ENCODE measurements around the gene NFKBIL1. TPM values are rescaled to one million over a fixed set of nuclear protein-coding genes. Genes with fewer than 3 reads are reported as not detected.
"Not testable (repeated sequence)": the region's sequence is repeated elsewhere in the genome, so short reads cannot be mapped to it uniquely, and the experiment has no call there.

The NFKBIL1 gene
- polyA plus RNA-seq (2011; rRNA removed), result 3.8 and 5.2 TPM in 2 replicates
- polyA plus RNA-seq (2012; cell fraction: cytosol; rRNA removed), result 6.4 and 7.7 TPM in 2 replicates
- 7.2 and 10.3 TPM in 2 replicates for polyA plus RNA-seq (2012; cell fraction: nucleus; rRNA removed)
- polyA plus RNA-seq (2017; fragmentation: RNase III; extraction: RNeasy Plus Mini Kit Qiagen cat#74134 plus additional on column Dnase treatment), result 7.4 to 9.0 TPM (median 7.6 TPM) in 3 replicates
- 3.3 and 4.0 TPM in 2 replicates for polyA minus RNA-seq (2011; rRNA and poly(A)+ RNA removed)

- H3K27ac ChIP-seq, result peak within 1 kb of the TSS; percentile 87 to 90
- DNase-seq (ENCODE audit: low read depth in 1 of 2, low spot score in 1 of 2), result peak; percentile 85 to 97
- POLR2A ChIA-PET, result interaction anchor here (0.6 to 1.4 kb wide), 8 partner anchors 18 to 1465 kb away, joined by 3 to 6 read pairs (median 4); partner anchors contain the start of gene HSPA1B
- peak within 1 kb of the TSS; percentile 67 for H3K4me2 ChIP-seq
- no peak for FAIRE-seq
- WGBS (ENCODE audit: missing lambda C conversion rate), result under 1% methylated on average over 25 of the region's 25 CpGs
- CTCF ChIA-PET, result interaction anchor here (0.6 to 15.7 kb wide), 21 partner anchors 10 to 777 kb away, joined by 3 to 331 read pairs (median 4); partner anchors contain the start of genes AIF1, LST1, LTB and NCR3
- peak within 1 kb of the TSS; percentile 57 for H3K4me3 ChIP-seq
- peak; percentile 66; the same call in 1 of the 2 replicates for TF ChIP-seq MAX (IDR thresholded peaks at IDR 0.05)
- peak in 1 of 2 experiments; percentile 31; a peak in 1 of 4 replicates for TF ChIP-seq CEBPB (IDR thresholded peaks at IDR 0.05)
- no peak for TF ChIP-seq ZC3H11A (IDR thresholded peaks at IDR 0.05)
- TF ChIP-seq JUN (IDR thresholded peaks at IDR 0.05), result peak; percentile 39 to 50; a peak in 1 of 5 replicates
- peaks cover 14% of the 10 kb centered on the region for H3K4me1 ChIP-seq
- peak; percentile 93 to 95 for ATAC-seq
- no peaks in the 10 kb centered on the region for H3K9me3 ChIP-seq
Measured at GRCh38 chr6:31546958-31547726, at the start of gene NFKBIL1. Gene NFKBIL1, plus strand, starts transcription at chr6:31547608. Its CDS starts 87 bp downstream, at chr6:31547695.

GRCh38 chr6:31498748-31499147 is 48.7 kb upstream of the NFKBIL1 start:
- ChIA-PET POLR2A (no interaction called here), CTCF (no interaction called here)
- DNase-seq (ENCODE audit: low read depth in 1 of 2, low spot score in 1 of 2) (no peak), FAIRE-seq (no peak), ATAC-seq (no peak)
- Histone ChIP-seq H3K4me3 (no peak overlapping the region), H3K4me2 (peak overlapping the region; percentile 82; the same call in 2 of the 3 replicates), H3K27ac (no peak overlapping the region), H3K9me3 (no peaks in the 10 kb centered on the region), H3K4me1 (peaks cover 10% of the 10 kb centered on the region; the same call in 2 of the 3 replicates)
- TF ChIP-seq HEYL (CRISPR knock-in tag; IDR thresholded peaks at IDR 0.05) (no peak), MAX (IDR thresholded peaks at IDR 0.05) (no peak), HOXB13 (CRISPR knock-in tag; IDR thresholded peaks at IDR 0.05; ENCODE audit: low read depth) (no peak), BHLHE40 (IDR thresholded peaks at IDR 0.05; ENCODE audit: low read depth, low read length) (no peak), CTCF (IDR thresholded peaks at IDR 0.05) (no peak), ZNF302 (CRISPR knock-in tag; IDR thresholded peaks at IDR 0.05) (no peak), CHD4 (IDR thresholded peaks at IDR 0.05; ENCODE audit: borderline replicate concordance) (no peak)
- WGBS (ENCODE audit: missing lambda C conversion rate), result 96% methylated on average over 13 of the region's 21 CpGs

GRCh38 chr6:31499648-31500047 is 47.8 kb upstream of the NFKBIL1 start:
- H3K4me1 ChIP-seq; H3K27ac ChIP-seq; ATAC-seq; FAIRE-seq; DNase-seq (ENCODE audit: low read depth in 1 of 2, low spot score in 1 of 2); H3K9me3 ChIP-seq; H3K4me3 ChIP-seq; H3K4me2 ChIP-seq; CTCF ChIA-PET; POLR2A ChIA-PET: not testable (repeated sequence)
- no CpG with 5 or more reads among the region's 2 CpGs for WGBS (ENCODE audit: missing lambda C conversion rate)

GRCh38 chr6:31502586-31502985 is 44.8 kb upstream of the NFKBIL1 start:
- CTCF ChIA-PET, result interaction anchor here (0.7 kb wide), 1 partner anchor 9 kb away, joined by 3 read pairs; no protein-coding TSS in a partner anchor
- no peak for DNase-seq (ENCODE audit: low read depth in 1 of 2, low spot score in 1 of 2)
- no peaks in the 10 kb centered on the region for H3K9me3 ChIP-seq
- POLR2A ChIA-PET, result no interaction called here
- ATAC-seq, result no peak
- no peak for TF ChIP-seq NR3C1 (IDR thresholded peaks at IDR 0.05)
- TF ChIP-seq ELK1 (IDR thresholded peaks at IDR 0.05; ENCODE audit: low read depth, low read length), result no peak
- TF ChIP-seq NPAS2 (CRISPR knock-in tag; IDR thresholded peaks at IDR 0.05; ENCODE audit: borderline replicate concordance), result no peak
- FAIRE-seq, result no peak
- no peak overlapping the region for H3K27ac ChIP-seq
- no peak overlapping the region for H3K4me3 ChIP-seq
- no peaks in the 10 kb centered on the region for H3K4me1 ChIP-seq
- H3K4me2 ChIP-seq, result no peak overlapping the region

- WGBS (ENCODE audit: missing lambda C conversion rate), result no CpG with 5 or more reads among the region's 2 CpGs
- H3K9me3 ChIP-seq; ATAC-seq; H3K4me2 ChIP-seq; FAIRE-seq; DNase-seq (ENCODE audit: low read depth in 1 of 2, low spot score in 1 of 2); POLR2A ChIA-PET; CTCF ChIA-PET; H3K27ac ChIP-seq; H3K4me3 ChIP-seq; H3K4me1 ChIP-seq: not testable (repeated sequence)
Measured at GRCh38 chr6:31509036-31509435, 38.4 kb upstream of the NFKBIL1 start.
